Measurements from ENCODE around the gene CFTR.

- TF ChIP-seq CTCF (IDR thresholded peaks at IDR 0.05) (no peak), POLR2A (IDR thresholded peaks at IDR 0.05) (no peak)
Observed at GRCh38 chr7:117689406-117689805, 209.6 kb downstream of the CFTR start.
